Measurements from ENCODE around the gene TMEM187.

DNA sequence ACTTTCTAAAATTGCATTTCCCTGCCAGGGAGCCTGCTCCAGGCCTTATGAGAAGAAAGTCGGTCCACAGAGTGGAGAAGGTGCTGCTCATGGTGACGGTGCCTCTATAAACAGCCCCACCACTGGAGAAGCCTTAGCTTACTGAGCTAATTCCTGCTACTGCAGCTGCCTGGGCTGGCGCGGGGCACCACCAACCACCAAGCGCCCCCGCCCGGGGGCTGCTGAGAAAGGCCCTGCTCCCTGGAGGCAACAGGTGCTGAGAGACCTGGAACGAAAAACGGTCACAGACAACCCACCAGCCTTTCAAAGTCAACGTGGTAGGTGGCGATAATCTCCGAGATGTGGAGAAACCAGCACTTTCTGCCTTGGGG is 3.8 kb upstream of the TMEM187 start:
- TF ChIP-seq, protein P1, sequence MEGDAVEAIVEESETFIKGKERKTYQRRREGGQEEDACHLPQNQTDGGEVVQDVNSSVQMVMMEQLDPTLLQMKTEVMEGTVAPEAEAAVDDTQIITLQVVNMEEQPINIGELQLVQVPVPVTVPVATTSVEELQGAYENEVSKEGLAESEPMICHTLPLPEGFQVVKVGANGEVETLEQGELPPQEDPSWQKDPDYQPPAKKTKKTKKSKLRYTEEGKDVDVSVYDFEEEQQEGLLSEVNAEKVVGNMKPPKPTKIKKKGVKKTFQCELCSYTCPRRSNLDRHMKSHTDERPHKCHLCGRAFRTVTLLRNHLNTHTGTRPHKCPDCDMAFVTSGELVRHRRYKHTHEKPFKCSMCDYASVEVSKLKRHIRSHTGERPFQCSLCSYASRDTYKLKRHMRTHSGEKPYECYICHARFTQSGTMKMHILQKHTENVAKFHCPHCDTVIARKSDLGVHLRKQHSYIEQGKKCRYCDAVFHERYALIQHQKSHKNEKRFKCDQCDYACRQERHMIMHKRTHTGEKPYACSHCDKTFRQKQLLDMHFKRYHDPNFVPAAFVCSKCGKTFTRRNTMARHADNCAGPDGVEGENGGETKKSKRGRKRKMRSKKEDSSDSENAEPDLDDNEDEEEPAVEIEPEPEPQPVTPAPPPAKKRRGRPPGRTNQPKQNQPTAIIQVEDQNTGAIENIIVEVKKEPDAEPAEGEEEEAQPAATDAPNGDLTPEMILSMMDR (IDR thresholded peaks at IDR 0.05) = no peak
- no peak for TF ChIP-seq POLR2A (IDR thresholded peaks at IDR 0.05)

Measured in adrenal gland (tissue), 5 donors.